ENCODE results near the gene ACVR2B. TPM values are rescaled to one million over a fixed set of nuclear protein-coding genes. Genes with fewer than 3 reads are reported as not detected.

The ACVR2B gene
- total and polyA plus RNA-seq, 2 of the 13 experiments (the other 11 are each of a cell fraction or from before 2014, with no cell fraction given) = 10.0 to 12.7 TPM

DNA sequence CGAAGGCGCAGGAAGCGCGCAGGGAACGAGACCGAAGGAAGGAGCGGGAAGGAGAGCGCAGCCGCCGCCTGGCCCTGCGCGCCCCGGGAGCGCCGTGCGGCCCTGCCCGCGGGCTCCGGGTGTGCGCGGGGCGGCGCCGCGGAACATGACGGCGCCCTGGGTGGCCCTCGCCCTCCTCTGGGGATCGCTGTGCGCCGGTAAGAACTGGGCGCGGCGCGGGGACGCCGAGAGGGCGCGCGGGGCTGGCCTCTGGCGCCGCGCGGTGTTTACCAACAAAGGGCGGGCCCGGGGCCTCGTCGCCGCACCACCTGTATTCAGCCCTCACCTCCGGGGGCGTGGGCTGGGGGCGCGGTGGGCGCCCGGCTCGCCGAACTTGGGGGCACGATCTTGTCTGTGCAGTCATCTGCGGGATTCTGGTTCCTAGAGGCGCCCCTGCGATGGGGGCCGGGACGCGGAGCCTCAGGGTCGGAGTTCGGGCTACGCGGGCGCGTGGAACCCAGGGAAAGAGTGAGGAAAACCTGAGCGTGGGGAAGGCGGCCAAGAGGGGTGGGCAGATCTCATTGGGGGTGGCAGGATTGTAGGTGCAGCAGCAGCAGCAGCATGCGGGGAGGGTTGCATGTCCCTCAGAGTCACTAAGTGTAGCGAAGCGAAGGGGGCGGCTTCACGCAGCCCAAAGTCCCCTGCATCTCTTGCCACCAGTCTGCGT is 641 bp downstream of the ACVR2B start (continued):
- TF ChIP-seq ZNF232 (CRISPR knock-in tag; IDR thresholded peaks at IDR 0.05; ENCODE audit: borderline replicate concordance) (no peak), ZMYM4 (CRISPR knock-in tag; IDR thresholded peaks at IDR 0.05) (peak; percentile 43; the same call in 1 of the 2 replicates), NONO (IDR thresholded peaks at IDR 0.05) (no peak), NONO (CRISPR knock-in tag; conservative IDR thresholded peaks at IDR 0.05) (0 out of 2 replicates have a peak, but pooled peaks have one; percentile 9), LCORL (IDR thresholded peaks at IDR 0.05) (no peak), LCORL (CRISPR knock-in tag; IDR thresholded peaks at IDR 0.05) (peak; percentile 27; the same call in 1 of the 2 replicates), HNRNPH1 (optimal IDR thresholded peaks at IDR 0.05; ENCODE audit: low read depth, low read length) (no peak), ZNF564 (CRISPR knock-in tag; IDR thresholded peaks at IDR 0.05) (0 out of 2 replicates have a peak, but pooled peaks have one; percentile 33), ELF4 (CRISPR knock-in tag; IDR thresholded peaks at IDR 0.05; ENCODE audit: borderline replicate concordance) (0 out of 2 replicates have a peak, but pooled peaks have one; percentile 17), SSRP1 (CRISPR knock-in tag; IDR thresholded peaks at IDR 0.05) (0 out of 2 replicates have a peak, but pooled peaks have one; percentile 36), ZNF709 (CRISPR knock-in tag; IDR thresholded peaks at IDR 0.05) (0 out of 2 replicates have a peak, but pooled peaks have one; percentile 44), AGO2 (optimal IDR thresholded peaks at IDR 0.05; ENCODE audit: low read depth, low read length) (peak; percentile 74), ZFP91 (CRISPR knock-in tag; IDR thresholded peaks at IDR 0.05; ENCODE audit: borderline replicate concordance) (0 out of 2 replicates have a peak, but pooled peaks have one; percentile 6), ZBTB2 (CRISPR knock-in tag; IDR thresholded peaks at IDR 0.05; ENCODE audit: low read depth) (no peak), SALL2 (CRISPR knock-in tag; IDR thresholded peaks at IDR 0.05) (0 out of 2 replicates have a peak, but pooled peaks have one; percentile 17), ARID5B (CRISPR knock-in tag; IDR thresholded peaks at IDR 0.05) (no peak)
- TF ChIP-seq, protein P1, sequence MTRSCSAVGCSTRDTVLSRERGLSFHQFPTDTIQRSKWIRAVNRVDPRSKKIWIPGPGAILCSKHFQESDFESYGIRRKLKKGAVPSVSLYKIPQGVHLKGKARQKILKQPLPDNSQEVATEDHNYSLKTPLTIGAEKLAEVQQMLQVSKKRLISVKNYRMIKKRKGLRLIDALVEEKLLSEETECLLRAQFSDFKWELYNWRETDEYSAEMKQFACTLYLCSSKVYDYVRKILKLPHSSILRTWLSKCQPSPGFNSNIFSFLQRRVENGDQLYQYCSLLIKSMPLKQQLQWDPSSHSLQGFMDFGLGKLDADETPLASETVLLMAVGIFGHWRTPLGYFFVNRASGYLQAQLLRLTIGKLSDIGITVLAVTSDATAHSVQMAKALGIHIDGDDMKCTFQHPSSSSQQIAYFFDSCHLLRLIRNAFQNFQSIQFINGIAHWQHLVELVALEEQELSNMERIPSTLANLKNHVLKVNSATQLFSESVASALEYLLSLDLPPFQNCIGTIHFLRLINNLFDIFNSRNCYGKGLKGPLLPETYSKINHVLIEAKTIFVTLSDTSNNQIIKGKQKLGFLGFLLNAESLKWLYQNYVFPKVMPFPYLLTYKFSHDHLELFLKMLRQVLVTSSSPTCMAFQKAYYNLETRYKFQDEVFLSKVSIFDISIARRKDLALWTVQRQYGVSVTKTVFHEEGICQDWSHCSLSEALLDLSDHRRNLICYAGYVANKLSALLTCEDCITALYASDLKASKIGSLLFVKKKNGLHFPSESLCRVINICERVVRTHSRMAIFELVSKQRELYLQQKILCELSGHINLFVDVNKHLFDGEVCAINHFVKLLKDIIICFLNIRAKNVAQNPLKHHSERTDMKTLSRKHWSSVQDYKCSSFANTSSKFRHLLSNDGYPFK (CRISPR knock-in tag; IDR thresholded peaks at IDR 0.05; ENCODE audit: borderline replicate concordance) = no peak; the same call in 1 of the 2 replicates

Measured in HepG2 (cell line).